Common myeloid progenitor, CD34-positive (primary cell): ENCODE measurements around the gene SPNS1.
A peak's percentile ranks its signal among the peaks of the same experiment; 100 is the strongest.
"Not testable (repeated sequence)": the region's sequence is repeated elsewhere in the genome, so short reads cannot be mapped to it uniquely, and the experiment has no call there.

Source experiments
- CTCF ChIA-PET: fragments of 350-600 bp; sonication (Branson Sonifier 250); formaldehyde crosslinking; loops from one replicate; lab custom pipeline; 2021; ENCODE audit warnings: antibody characterized with exemption; lab: Charles Lee
- POLR2A ChIA-PET: fragments of 350-600 bp; sonication (Branson Sonifier 250); formaldehyde crosslinking; loops from one replicate; lab custom pipeline; 2021; ENCODE audit warnings: antibody characterized with exemption; lab: Charles Lee
- DNase-seq, 3 donors: peaks; one replicate each; pipeline versions ENCODE4 v3.0.0 to v3.0.0-alpha.2; 2013
- H3K27ac ChIP-seq, 2 experiments: 1 replicate in 1 of 2; 2 replicates in 1 of 2; pipeline ENCODE4 v1.7.0; 2013; ENCODE audit warnings: inconsistent platforms in 2 of 2, low read length in 2 of 2, mild to moderate bottlenecking in 2 of 2, low read depth in 1 of 2, moderate library complexity in 1 of 2; ENCODE audit not compliant: severe bottlenecking in 2 of 2, insufficient read depth in 1 of 2, poor library complexity in 1 of 2
- H3K27me3 ChIP-seq, 5 experiments: replicated peaks in 2 of 5; 1 replicate in 3 of 5; 2 replicates in 2 of 5; pipeline versions ENCODE4 v1.6.1 to v1.7.0; 2013; ENCODE audit warnings: low read length in 4 of 5, mild to moderate bottlenecking in 2 of 5, moderate library complexity in 2 of 5, inconsistent platforms in 1 of 5; ENCODE audit not compliant: insufficient read depth in 5 of 5, control insufficient read depth in 4 of 5
- H3K36me3 ChIP-seq, 4 experiments: 1 replicate in 2 of 4; 2 replicates in 2 of 4; pipeline versions ENCODE4 v1.6.1 to v1.7.0; 2013; ENCODE audit warnings: low read length in 3 of 4, control low read depth in 1 of 4, mild to moderate bottlenecking in 1 of 4; ENCODE audit not compliant: control insufficient read depth in 4 of 4, insufficient read depth in 4 of 4
- H3K4me1 ChIP-seq, 4 experiments: 1 replicate in 3 of 4; 2 replicates in 1 of 4; pipeline versions ENCODE4 v1.6.1 to v1.7.1; 2013; ENCODE audit warnings: low read length in 3 of 4, mild to moderate bottlenecking in 3 of 4, control low read depth in 1 of 4, inconsistent platforms in 1 of 4, moderate library complexity in 1 of 4; ENCODE audit not compliant: control insufficient read depth in 4 of 4, insufficient read depth in 4 of 4; ENCODE audit errors: control extremely low read depth in 1 of 4
- H3K4me3 ChIP-seq, 7 experiments: 1 replicate in 4 of 7; 2 replicates in 3 of 7; pipeline versions ENCODE4 v1.5.1 to v1.7.0; 2013; ENCODE audit warnings: mild to moderate bottlenecking in 7 of 7, low read length in 6 of 7, moderate library complexity in 6 of 7, inconsistent platforms in 2 of 7, low read depth in 2 of 7, control low read depth in 1 of 7; ENCODE audit not compliant: insufficient read depth in 4 of 7, control insufficient read depth in 1 of 7; ENCODE audit errors: extremely low read depth in 1 of 7
- H3K9me3 ChIP-seq, 5 experiments: 1 replicate in 4 of 5; 2 replicates in 1 of 5; pipeline versions ENCODE4 v1.6.1 to v1.7.1; 2013; ENCODE audit warnings: low read length in 4 of 5, mild to moderate bottlenecking in 2 of 5, inconsistent platforms in 1 of 5, low read depth in 1 of 5, moderate library complexity in 1 of 5; ENCODE audit not compliant: control insufficient read depth in 4 of 5, insufficient read depth in 2 of 5; ENCODE audit errors: control extremely low read depth in 1 of 5
- WGBS: methylation state at CpG from one replicate; pipeline ENCODE4 v1.1.5; 2013; ENCODE audit not compliant: insufficient coverage; 5-methylcytosine and 5-hydroxymethylcytosine counted together

SPNS1 gene

GRCh38 chr16:28951410-28951943 lies 23.1 kb upstream of the SPNS1 start:
- Histone ChIP-seq H3K36me3 (peaks cover 7 to 38% (median 30%) of the 10 kb centered on the region in 4 experiments), H3K27ac (peak overlapping the region; percentile 7 to 82), H3K4me3 (peak overlapping the region; percentile 70 to 92 (median 82)), H3K27me3 (no peaks in the 10 kb centered on the region), H3K4me1 (peaks cover 0 to 16% (median 13%) of the 10 kb centered on the region in 4 experiments), H3K9me3 (no peaks in the 10 kb centered on the region)
- peak in 1 of 3 donors; percentile 19 for DNase-seq
- ChIA-PET CTCF (interaction anchor here (1.2 to 1.4 kb wide), 2 partner anchors 22 to 90 kb away, joined by 3 to 4 read pairs; no protein-coding TSS in a partner anchor), POLR2A (no interaction called here)
- WGBS: 5% methylated on average over 17 of the region's 17 CpGs

GRCh38 chr16:28958216-28958615 lies 16.4 kb upstream of the SPNS1 start:
- H3K4me3 ChIP-seq: no peak overlapping the region
- CTCF ChIA-PET: interaction anchor here (1.0 to 1.7 kb wide), 2 partner anchors 11 to 13 kb away, joined by 3 read pairs; no protein-coding TSS in a partner anchor
- 99% methylated on average over 7 of the region's 9 CpGs for WGBS

GRCh38 chr16:28958836-28959235 lies 15.7 kb upstream of the SPNS1 start:
- CTCF ChIA-PET: interaction anchor here (1.0 to 1.7 kb wide), 2 partner anchors 10 to 14 kb away, joined by 3 read pairs; no protein-coding TSS in a partner anchor
- POLR2A ChIA-PET: no interaction called here
- H3K36me3 ChIP-seq: peaks cover 11 to 88% (median 69%) of the 10 kb centered on the region in 4 experiments

More at GRCh38 chr16:28958216-28958615, 16.4 kb upstream of the SPNS1 start:
- DNase-seq: no peak
- Histone ChIP-seq H3K36me3 (peaks cover 14 to 88% (median 68%) of the 10 kb centered on the region in 4 experiments), H3K27me3 (no peaks in the 10 kb centered on the region), H3K9me3 (no peaks in the 10 kb centered on the region), H3K27ac (no peak overlapping the region), H3K4me1 (no peaks in the 10 kb centered on the region)
- POLR2A ChIA-PET: no interaction called here

DNA sequence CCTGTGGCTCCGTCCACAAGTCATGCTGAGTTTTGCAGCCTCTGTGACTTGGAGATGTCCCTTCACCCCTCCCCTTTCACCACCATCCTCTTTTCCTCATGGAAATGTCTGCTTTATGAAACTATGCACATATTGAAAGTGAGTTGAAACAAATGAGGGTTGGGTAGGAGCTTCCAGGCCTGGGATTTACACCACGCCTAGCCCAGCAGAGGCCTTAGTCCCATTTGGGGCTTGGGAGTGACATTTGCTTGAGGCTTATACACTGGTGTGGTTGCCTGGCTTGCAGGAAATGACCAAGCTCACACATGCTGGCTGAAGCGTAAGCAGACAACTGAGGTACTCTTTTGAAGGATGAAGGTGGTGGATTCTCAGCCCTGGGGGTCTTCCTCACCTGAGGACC lies 10.5 kb upstream of the SPNS1 start:
- CTCF ChIA-PET: interaction anchor here (3.1 kb wide), 1 partner anchor 9 kb away, joined by 11 read pairs; the partner anchor contains the start of gene SPNS1
- no peaks in the 10 kb centered on the region for H3K27me3 ChIP-seq
- H3K4me3 ChIP-seq: no peak overlapping the region
- H3K27ac ChIP-seq: no peak overlapping the region
- DNase-seq: no peak
- POLR2A ChIA-PET: no interaction called here
- peaks cover 7 to 57% (median 44%) of the 10 kb centered on the region in 4 experiments for H3K36me3 ChIP-seq
- H3K4me1 ChIP-seq: no peaks in the 10 kb centered on the region
- H3K9me3 ChIP-seq: no peaks in the 10 kb centered on the region
- WGBS: 94% methylated on average over 2 of the region's 3 CpGs

More at GRCh38 chr16:28958836-28959235, 15.7 kb upstream of the SPNS1 start:
- DNase-seq: no peak
- no peak overlapping the region for H3K27ac ChIP-seq
- H3K27me3 ChIP-seq: no peaks in the 10 kb centered on the region
- H3K4me3 ChIP-seq: no peak overlapping the region
- no peaks in the 10 kb centered on the region for H3K9me3 ChIP-seq
- no peaks in the 10 kb centered on the region for H3K4me1 ChIP-seq
- WGBS: 100% methylated on average over 3 of the region's 6 CpGs

DNA sequence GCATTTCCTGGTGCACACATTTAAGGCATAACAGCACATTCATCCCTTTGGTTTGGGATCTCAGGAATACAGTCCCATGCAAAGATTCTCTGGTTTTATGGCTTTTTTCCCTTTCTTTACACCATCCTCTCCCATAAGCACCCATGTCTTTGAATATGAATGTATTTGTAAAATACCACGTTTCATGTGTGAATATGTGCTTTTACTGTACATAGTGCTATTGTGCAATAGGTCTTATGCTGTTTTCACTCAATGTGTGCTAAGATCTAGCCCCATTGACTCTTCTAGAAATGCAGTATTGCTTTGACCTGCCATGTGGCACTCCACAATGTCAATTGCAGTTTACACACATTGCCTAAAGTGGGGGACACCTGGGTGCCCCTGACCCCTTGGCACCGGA lies 10.1 kb upstream of the SPNS1 start:
- DNase-seq: no peak
- Histone ChIP-seq H3K4me3 (no peak overlapping the region), H3K27ac (no peak overlapping the region), H3K4me1 (no peaks in the 10 kb centered on the region), H3K36me3 (peaks cover 7 to 53% (median 40%) of the 10 kb centered on the region in 4 experiments), H3K9me3 (no peaks in the 10 kb centered on the region), H3K27me3 (no peaks in the 10 kb centered on the region)
- ChIA-PET CTCF (no interaction called here), POLR2A (no interaction called here)
- 100% methylated on average over 1 of the region's 2 CpGs for WGBS

- Histone ChIP-seq H3K27ac (no peak overlapping the region), H3K4me3 (no peak overlapping the region), H3K4me1 (no peaks in the 10 kb centered on the region), H3K36me3 (peaks cover 2 to 32% (median 29%) of the 10 kb centered on the region in 4 experiments), H3K9me3 (no peaks in the 10 kb centered on the region), H3K27me3 (no peaks in the 10 kb centered on the region)
- ChIA-PET POLR2A (interaction anchor here (0.6 kb wide), 1 partner anchor 17 kb away, joined by 4 read pairs; no protein-coding TSS in a partner anchor), CTCF (no interaction called here)
- no peak for DNase-seq
- 94% methylated on average over 4 of the region's 4 CpGs for WGBS
Measured at GRCh38 chr16:28967156-28967555, 7.4 kb upstream of the SPNS1 start.

GRCh38 chr16:28969696-28970095 lies 4.9 kb upstream of the SPNS1 start:
- H3K4me3 ChIP-seq, H3K4me1 ChIP-seq, H3K36me3 ChIP-seq, H3K27ac ChIP-seq, DNase-seq, POLR2A ChIA-PET, H3K9me3 ChIP-seq, H3K27me3 ChIP-seq: not testable (repeated sequence)
- CTCF ChIA-PET: interaction anchor here (1.5 kb wide), 1 partner anchor 11 kb away, joined by 3 read pairs; no protein-coding TSS in a partner anchor
- WGBS: 100% methylated on average over 2 of the region's 2 CpGs
